Activated naive CD8-positive, alpha-beta T cell treated with anti-CD3 and anti-CD28 coated beads for 36 hours (primary cell): ENCODE data around the gene CTU2. TPM values are rescaled to one million over a fixed set of nuclear protein-coding genes. Genes with fewer than 3 reads are reported as not detected.
A peak's percentile ranks its signal among the peaks of the same experiment; 100 is the strongest.

Experiments
- DNase-seq: peaks from one replicate; pipeline ENCODE4 v3.0.0; 2021
- H3K27ac Mint-ChIP-seq: one replicate; pipeline ENCODE4 v1.8.0; 2022; ENCODE audit warnings: mild to moderate bottlenecking, moderate library complexity, mixed read lengths
- H3K27me3 Mint-ChIP-seq: one replicate; pipeline ENCODE4 v1.8.0; 2022; ENCODE audit warnings: mild to moderate bottlenecking, mixed read lengths
- H3K36me3 Mint-ChIP-seq: one replicate; pipeline ENCODE4 v1.8.0; 2021; ENCODE audit warnings: mild to moderate bottlenecking, mixed read lengths
- H3K4me1 Mint-ChIP-seq: one replicate; pipeline ENCODE4 v1.8.0; 2021; ENCODE audit warnings: mixed read lengths
- H3K4me3 Mint-ChIP-seq: one replicate; pipeline ENCODE4 v1.8.0; 2022; ENCODE audit warnings: mild to moderate bottlenecking, moderate library complexity, mixed read lengths
- H3K9me3 Mint-ChIP-seq: one replicate; pipeline ENCODE4 v1.8.0; 2022; ENCODE audit warnings: mixed read lengths
- total RNA-seq, 2 experiments: library from RNA; stranded (reverse); gene quantifications; one replicate each; pipeline ENCODE4 v1.2.3, GENCODE V29; 2021

The CTU2 gene
- total RNA-seq, 2 experiments from 2014 or later = 59.7 to 62.7 TPM

GRCh38 chr16:88688013-88688778, 18.1 kb upstream of the CTU2 start:
- no peak for DNase-seq
- Mint-ChIP-seq H3K4me3 (no peak overlapping the region), H3K27me3 (no peaks in the 10 kb centered on the region), H3K27ac (no peak overlapping the region), H3K36me3 (no peaks in the 10 kb centered on the region), H3K4me1 (peaks cover 39% of the 10 kb centered on the region), H3K9me3 (no peaks in the 10 kb centered on the region)

GRCh38 chr16:88690341-88691128, 15.8 kb upstream of the CTU2 start:
- DNase-seq = no peak
- no peak overlapping the region for H3K4me3 Mint-ChIP-seq
- H3K9me3 Mint-ChIP-seq = no peaks in the 10 kb centered on the region
- H3K36me3 Mint-ChIP-seq = no peaks in the 10 kb centered on the region
- H3K4me1 Mint-ChIP-seq = peaks cover 27% of the 10 kb centered on the region
- no peak overlapping the region for H3K27ac Mint-ChIP-seq
- H3K27me3 Mint-ChIP-seq = no peaks in the 10 kb centered on the region

- H3K4me1 Mint-ChIP-seq = peaks cover 27% of the 10 kb centered on the region
- no peak overlapping the region for H3K27ac Mint-ChIP-seq
- no peak for DNase-seq
- H3K9me3 Mint-ChIP-seq = no peaks in the 10 kb centered on the region
- H3K27me3 Mint-ChIP-seq = no peaks in the 10 kb centered on the region
- H3K4me3 Mint-ChIP-seq = no peak overlapping the region
- H3K36me3 Mint-ChIP-seq = no peaks in the 10 kb centered on the region
Measured at GRCh38 chr16:88691129-88691813, 15.0 kb upstream of the CTU2 start.

GRCh38 chr16:88691924-88692560, 14.3 kb upstream of the CTU2 start:
- Mint-ChIP-seq H3K4me3 (no peak overlapping the region), H3K36me3 (no peaks in the 10 kb centered on the region), H3K27ac (peak overlapping the region; percentile 60), H3K4me1 (peaks cover 27% of the 10 kb centered on the region), H3K27me3 (no peaks in the 10 kb centered on the region), H3K9me3 (no peaks in the 10 kb centered on the region)
- no peak for DNase-seq

GRCh38 chr16:88692861-88693260, 13.4 kb upstream of the CTU2 start:
- no peaks in the 10 kb centered on the region for H3K27me3 Mint-ChIP-seq
- H3K36me3 Mint-ChIP-seq = peaks cover 4% of the 10 kb centered on the region
- H3K9me3 Mint-ChIP-seq = no peaks in the 10 kb centered on the region
- no peak overlapping the region for H3K27ac Mint-ChIP-seq
- DNase-seq = no peak
- H3K4me1 Mint-ChIP-seq = peaks cover 29% of the 10 kb centered on the region
- no peak overlapping the region for H3K4me3 Mint-ChIP-seq

GRCh38 chr16:88693420-88694177, 12.7 kb upstream of the CTU2 start:
- H3K9me3 Mint-ChIP-seq = no peaks in the 10 kb centered on the region
- H3K4me1 Mint-ChIP-seq = peaks cover 34% of the 10 kb centered on the region
- no peak for DNase-seq
- H3K36me3 Mint-ChIP-seq = peaks cover 4% of the 10 kb centered on the region
- H3K27ac Mint-ChIP-seq = no peak overlapping the region
- H3K27me3 Mint-ChIP-seq = no peaks in the 10 kb centered on the region
- no peak overlapping the region for H3K4me3 Mint-ChIP-seq

GRCh38 chr16:88694221-88695087, 11.8 kb upstream of the CTU2 start:
- no peak for DNase-seq
- no peaks in the 10 kb centered on the region for H3K9me3 Mint-ChIP-seq
- no peak overlapping the region for H3K27ac Mint-ChIP-seq
- H3K4me1 Mint-ChIP-seq = peaks cover 33% of the 10 kb centered on the region
- no peaks in the 10 kb centered on the region for H3K27me3 Mint-ChIP-seq
- H3K36me3 Mint-ChIP-seq = peaks cover 4% of the 10 kb centered on the region
- H3K4me3 Mint-ChIP-seq = no peak overlapping the region

GRCh38 chr16:88695218-88695617, 11.1 kb upstream of the CTU2 start:
- no peak overlapping the region for H3K27ac Mint-ChIP-seq
- H3K9me3 Mint-ChIP-seq = no peaks in the 10 kb centered on the region
- no peak for DNase-seq
- no peaks in the 10 kb centered on the region for H3K27me3 Mint-ChIP-seq
- H3K4me3 Mint-ChIP-seq = no peak overlapping the region
- peaks cover 10% of the 10 kb centered on the region for H3K36me3 Mint-ChIP-seq
- peaks cover 40% of the 10 kb centered on the region for H3K4me1 Mint-ChIP-seq

GRCh38 chr16:88695753-88696152, 10.6 kb upstream of the CTU2 start:
- Mint-ChIP-seq H3K9me3 (no peaks in the 10 kb centered on the region), H3K4me3 (no peak overlapping the region), H3K27ac (no peak overlapping the region), H3K27me3 (no peaks in the 10 kb centered on the region), H3K4me1 (peaks cover 39% of the 10 kb centered on the region), H3K36me3 (peaks cover 10% of the 10 kb centered on the region)
- no peak for DNase-seq

- H3K9me3 Mint-ChIP-seq = no peaks in the 10 kb centered on the region
- no peak overlapping the region for H3K27ac Mint-ChIP-seq
- no peak for DNase-seq
- H3K27me3 Mint-ChIP-seq = no peaks in the 10 kb centered on the region
- H3K36me3 Mint-ChIP-seq = peaks cover 14% of the 10 kb centered on the region
- no peak overlapping the region for H3K4me3 Mint-ChIP-seq
- peaks cover 35% of the 10 kb centered on the region for H3K4me1 Mint-ChIP-seq
Measured at GRCh38 chr16:88696441-88696840, 9.9 kb upstream of the CTU2 start.

GRCh38 chr16:88697116-88697830, 9.0 kb upstream of the CTU2 start:
- Mint-ChIP-seq H3K27me3 (no peaks in the 10 kb centered on the region), H3K27ac (peak overlapping the region; percentile 58), H3K9me3 (no peaks in the 10 kb centered on the region), H3K4me1 (peaks cover 30% of the 10 kb centered on the region), H3K36me3 (peaks cover 20% of the 10 kb centered on the region), H3K4me3 (no peak overlapping the region)
- no peak for DNase-seq

- Mint-ChIP-seq H3K9me3 (no peaks in the 10 kb centered on the region), H3K4me3 (peak overlapping the region; percentile 18), H3K27me3 (no peaks in the 10 kb centered on the region), H3K27ac (peak overlapping the region; percentile 58), H3K36me3 (peaks cover 26% of the 10 kb centered on the region), H3K4me1 (peaks cover 31% of the 10 kb centered on the region)
- no peak for DNase-seq
Measured at GRCh38 chr16:88697831-88698615, 8.3 kb upstream of the CTU2 start.
